Measurements from ENCODE around the gene OXTR. TPM values are rescaled to one million over a fixed set of nuclear protein-coding genes. Genes with fewer than 3 reads are reported as not detected.

Gene OXTR
- total RNA-seq, 1 donor, result 0.27 TPM

DNA sequence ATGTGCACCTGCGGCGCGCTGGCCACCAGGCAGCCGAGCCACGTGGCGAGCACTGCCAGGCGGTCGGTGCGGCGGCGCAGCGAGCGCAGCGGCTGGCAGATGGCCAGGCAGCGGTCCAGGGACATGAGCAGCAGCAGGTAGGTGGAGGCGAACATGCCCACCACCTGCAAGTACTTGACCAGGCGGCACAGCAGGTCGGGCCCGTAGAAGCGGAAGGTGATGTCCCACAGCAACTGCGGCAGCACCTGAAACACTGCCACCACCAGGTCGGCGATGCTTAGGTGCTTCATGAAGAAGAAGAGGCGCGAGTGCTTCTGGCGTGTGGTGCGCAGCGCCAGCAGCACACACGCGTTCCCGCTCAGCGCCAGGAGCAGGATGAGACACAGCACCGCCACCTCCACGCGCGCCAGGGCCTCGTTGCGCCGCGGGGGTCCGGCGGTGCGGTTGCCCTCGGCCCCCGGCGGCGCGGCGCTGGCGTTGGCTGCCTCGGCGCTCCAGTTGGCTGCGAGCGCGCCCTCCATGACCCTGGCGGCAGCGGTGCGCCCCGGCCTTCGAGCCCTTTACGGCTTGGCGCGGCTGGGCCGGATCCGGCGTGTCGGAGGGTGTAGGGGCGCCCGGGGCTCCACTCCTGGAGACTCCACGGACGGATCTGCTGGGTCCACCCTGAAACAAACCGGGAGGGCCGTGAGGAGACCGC lies 1.6 kb downstream of the OXTR start:
- peak in 2 of 3 donors; percentile 39 to 53 for DNase-seq (ENCODE audit: low read depth in 2 of 3, low spot score in 2 of 3)

DNA sequence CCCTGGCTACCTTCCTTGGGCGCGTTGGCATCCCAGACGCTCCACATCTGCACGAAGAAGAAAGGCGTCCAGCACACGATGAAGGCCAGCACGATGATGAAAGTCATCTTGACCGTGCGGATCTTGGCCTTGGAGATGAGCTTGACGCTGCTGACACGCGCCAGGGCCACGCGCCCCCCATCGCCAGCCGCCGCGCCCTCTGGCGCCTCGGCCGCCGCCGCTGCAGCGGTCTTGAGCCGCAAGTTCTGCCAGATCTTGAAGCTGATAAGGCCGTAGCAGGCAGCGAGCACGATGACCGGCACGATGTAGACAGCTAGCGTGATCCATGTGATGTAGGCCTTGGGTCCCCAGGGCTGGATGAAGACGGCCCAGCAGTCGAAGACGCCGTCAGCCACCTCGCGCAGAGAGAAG lies 2.2 kb downstream of the OXTR start:
- peak in 1 of 3 donors; percentile 9 for DNase-seq (ENCODE audit: low read depth in 2 of 3, low spot score in 2 of 3)

DNA sequence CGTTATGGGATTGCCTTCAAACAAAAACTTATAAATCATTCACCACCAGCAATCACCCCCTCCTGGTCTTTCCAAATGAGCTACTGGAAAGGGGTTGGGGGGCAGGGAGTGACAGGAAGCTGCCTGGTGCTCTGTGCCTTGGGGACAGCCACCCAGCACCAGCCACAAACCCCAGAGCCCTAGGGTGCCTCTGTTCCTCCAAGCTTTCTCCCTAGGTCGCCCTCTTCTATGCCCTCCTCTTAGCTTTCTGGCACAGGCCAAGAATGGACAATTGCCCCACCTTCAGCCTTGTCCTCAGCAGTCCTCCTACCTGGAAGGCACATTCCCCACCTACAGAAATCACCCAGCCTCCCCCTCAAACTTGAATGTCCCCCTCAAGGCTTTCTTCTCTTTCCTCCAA lies 3.3 kb downstream of the OXTR start:
- DNase-seq (ENCODE audit: low read depth in 2 of 3, low spot score in 2 of 3), result no peak

DNA sequence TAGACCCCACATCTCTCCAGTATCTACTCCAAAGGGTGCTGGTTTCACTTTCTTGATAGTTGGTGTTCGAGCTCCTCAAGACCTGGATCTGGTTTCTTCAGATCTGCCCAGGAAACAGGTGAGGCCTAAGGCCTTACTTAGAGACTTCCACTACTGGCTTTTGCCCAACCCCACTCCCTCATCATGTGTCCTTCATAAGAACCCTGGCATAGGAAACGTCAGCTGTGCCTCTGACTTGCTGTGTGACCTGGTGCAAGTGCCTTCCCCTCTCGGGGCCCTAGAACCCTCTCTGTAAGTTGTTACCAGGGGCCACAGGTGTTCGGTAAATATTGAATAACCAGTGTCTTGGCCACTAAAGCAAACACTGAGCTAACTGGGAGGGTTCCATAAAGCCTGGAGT lies 3.9 kb downstream of the OXTR start:
- DNase-seq (ENCODE audit: low read depth in 2 of 3, low spot score in 2 of 3), result no peak

DNA sequence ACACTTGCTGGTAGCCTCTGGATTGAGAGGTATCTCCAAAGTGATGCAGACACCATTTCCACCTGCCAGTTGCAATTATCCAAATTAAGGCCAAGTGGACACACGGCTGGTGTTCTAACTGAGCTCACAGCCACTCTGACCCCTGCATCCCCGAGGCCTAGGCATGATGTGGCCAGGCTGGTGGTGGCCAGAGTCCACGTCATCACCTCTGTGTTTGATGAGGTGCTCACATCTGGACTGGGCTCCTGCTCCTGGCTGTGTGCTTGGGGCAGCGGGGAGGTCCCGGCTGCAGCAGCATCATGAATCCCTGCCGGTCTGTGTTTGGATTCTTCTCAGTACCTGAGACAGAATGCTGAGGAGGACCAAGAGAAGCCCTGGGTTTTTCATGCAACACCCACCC lies 4.9 kb downstream of the OXTR start:
- no peak for DNase-seq (ENCODE audit: low read depth in 2 of 3, low spot score in 2 of 3)

DNA sequence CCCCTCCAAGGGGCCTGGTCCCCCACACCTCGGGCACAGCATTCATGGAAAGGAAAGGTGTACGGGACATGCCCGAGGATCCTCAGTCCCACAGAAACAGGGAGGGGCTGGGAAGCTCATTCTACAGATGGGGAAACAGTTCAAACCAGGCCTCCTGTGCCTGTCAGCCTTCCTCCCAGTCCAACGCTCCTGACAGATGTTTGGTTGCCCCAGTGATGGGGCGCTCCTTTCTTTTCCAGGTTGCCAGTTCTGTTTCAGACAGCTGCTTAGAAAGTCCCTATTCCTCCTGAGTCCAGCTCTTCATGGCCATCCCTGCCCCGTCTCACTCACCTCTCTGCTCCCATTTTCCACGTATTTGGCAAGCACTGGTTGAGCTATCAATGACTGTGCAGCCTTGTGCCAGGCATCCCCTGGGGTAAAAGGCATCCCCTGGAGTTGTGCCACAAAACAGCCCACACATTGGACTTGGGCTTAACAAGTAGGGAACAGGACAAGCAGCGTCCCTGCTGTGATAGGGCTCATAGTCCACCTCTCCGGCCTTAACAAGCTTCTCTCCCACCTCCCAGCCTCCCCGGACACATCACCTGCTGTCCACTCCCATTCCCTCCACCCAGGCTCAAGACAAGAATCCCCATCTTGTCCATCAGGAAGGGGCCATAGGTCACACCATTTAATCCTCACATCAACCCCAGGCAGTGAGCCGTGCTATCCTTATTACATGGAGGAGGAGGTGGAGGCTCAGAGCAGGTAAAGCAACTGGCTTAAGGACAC lies 6.6 kb downstream of the OXTR start:
- no peak for DNase-seq (ENCODE audit: low read depth in 2 of 3, low spot score in 2 of 3)

DNA sequence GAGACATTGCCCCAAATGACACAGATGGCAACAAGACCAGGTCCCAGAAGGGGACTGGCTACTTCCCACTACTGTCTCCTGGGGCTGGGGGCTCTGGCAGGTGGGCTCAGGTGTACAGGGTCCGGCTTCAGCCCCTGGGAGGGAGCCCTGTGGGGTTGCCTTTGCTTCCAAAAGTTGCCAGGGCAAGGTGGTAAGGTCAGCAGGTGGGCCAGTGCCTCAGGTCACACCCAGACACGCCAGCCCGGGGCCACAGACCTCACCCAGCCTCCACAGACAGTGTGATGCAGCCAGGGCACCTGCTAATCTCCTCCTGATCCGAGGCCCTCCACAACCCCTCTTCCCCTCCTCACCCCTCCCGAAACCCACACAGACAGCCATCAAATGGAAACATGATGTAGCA lies 7.5 kb downstream of the OXTR start:
- DNase-seq (ENCODE audit: low read depth in 2 of 3, low spot score in 2 of 3), result no peak

DNA sequence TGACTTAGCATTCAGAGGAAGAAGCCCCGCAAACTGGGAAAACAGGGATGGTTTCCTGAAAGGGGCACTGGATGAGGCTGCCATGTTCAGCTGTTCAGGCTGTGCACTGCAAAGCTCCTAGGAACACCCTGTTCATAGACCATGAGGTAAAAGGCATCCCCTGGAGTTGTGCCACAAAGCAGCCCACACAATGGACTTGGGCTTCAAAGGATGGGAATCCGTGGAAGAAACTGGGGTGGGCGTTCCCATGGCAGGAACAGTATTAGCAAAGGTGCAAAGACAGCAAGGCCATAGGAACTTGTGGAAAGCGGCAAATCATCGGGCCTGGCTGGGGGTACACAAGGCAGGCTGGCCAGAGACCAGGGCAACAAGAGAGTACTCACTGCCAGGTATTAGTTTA lies 8.9 kb downstream of the OXTR start:
- no peak for DNase-seq (ENCODE audit: low read depth in 2 of 3, low spot score in 2 of 3)

DNA sequence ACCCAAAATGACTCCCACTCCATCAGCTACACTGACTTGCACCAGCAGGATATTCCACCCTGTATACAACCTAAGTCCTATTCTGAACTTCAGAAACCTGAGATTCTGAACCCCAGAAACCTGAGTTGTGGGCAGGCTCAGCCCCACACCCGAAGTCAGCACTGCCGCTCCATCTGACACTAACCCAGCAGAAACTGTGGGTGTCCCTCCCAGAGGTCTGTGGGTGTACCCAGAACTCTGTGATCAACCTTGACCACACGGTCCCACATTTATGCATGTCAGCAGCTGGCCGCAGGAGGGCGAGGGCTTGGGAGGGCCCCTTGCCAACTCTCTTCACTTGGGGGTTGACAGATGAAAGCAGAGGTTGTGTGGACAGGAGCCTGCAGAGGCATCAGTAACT lies 9.3 kb downstream of the OXTR start:
- DNase-seq (ENCODE audit: low read depth in 2 of 3, low spot score in 2 of 3), result no peak

DNA sequence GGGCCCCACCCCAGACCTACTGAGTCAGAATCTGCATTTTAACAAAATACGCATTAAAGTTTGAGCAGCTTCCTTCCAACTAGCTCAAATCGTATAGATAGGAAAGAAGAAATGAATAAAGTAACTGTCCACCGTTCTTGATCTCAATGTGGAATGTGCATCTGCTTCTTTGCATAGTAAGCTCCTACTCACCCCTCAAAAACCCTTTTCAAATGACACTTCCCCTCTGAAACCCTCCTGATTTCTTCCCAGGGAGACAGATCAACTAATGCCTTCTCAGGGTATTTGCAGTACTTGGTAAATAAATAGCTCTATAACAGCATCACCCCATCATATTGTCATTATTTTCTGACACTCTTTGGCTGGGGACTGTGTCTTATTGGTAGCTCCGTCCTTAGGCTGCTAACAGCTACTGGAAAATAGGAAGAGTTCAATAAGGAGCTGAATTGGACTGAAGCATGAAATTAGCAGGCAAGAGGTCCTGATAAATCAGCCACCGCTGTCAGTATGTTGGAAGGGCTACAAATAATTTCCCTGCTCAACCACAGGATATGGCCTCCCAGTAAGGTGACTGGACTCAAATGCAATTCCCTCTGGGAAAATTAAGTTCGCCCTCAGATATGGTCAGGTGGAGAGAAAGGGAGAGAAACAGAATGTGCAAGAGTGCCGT lies 10.2 kb downstream of the OXTR start:
- no peak for DNase-seq (ENCODE audit: low read depth in 2 of 3, low spot score in 2 of 3)

DNA sequence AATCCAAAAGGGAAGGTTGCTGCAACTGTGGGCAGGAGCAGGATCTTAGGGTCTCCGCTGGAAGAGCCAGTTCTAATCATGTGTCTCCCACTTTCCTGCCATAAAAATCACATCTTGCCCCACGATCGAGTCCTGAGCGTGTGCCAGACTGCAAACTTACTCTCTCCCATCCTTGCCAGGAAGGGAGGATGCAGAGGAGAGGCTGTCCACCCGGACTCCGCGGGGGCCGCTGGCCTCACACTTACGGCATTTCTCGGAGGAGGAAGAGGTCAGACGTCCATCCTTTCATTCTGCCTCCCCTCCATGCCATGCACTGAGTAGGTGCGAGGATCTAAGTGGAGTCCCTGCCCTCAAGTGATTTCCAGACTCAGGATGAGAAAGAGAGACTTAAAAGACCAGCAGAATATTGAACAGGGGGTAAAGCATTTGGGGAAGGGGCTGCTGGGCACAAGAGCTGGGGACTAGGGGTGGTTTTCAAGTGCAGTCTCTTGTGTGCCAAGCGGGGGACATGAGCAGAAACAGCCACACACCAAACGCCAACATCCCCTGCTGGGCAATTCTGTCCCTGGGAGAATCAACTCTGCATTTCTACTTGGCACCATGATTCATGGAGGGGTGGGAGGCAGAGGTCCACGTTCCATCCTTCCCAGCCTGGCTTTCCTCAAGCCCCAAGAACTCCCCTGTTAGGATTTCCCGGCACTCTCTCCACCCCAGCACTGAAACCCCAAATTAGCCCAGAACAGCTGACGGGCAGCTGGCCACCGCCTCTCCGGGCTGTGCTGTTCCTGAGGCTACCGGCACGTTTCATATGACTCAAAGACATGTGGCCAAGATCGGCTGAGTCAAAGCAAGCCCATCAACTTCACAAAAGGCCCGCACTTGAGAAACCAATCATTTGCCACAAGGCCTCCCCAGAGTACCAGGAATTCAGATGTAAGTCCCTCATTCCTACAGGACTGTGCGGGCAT lies 11.6 kb downstream of the OXTR start:
- no peak for DNase-seq (ENCODE audit: low read depth in 2 of 3, low spot score in 2 of 3)

DNA sequence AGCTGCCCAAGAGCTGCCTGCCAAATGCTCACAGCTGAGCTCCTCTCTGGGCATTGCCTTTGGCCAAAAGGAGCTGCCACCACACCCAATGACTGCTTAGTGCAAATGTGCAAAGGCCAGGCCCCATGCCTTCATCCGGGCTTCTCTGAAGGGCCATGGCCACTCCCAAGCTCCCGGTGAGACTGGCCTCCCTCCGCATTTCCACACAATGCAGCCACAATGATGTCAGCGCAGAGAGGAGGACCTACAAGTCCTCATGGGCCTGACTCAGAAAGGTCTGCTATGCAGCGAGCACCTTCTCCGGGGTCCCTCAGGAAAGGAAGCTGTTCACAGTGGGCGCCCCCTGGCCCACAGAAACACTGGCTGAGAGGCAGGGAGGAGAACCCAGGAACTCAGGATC lies 12.7 kb downstream of the OXTR start:
- DNase-seq (ENCODE audit: low read depth in 2 of 3, low spot score in 2 of 3), result no peak

DNA sequence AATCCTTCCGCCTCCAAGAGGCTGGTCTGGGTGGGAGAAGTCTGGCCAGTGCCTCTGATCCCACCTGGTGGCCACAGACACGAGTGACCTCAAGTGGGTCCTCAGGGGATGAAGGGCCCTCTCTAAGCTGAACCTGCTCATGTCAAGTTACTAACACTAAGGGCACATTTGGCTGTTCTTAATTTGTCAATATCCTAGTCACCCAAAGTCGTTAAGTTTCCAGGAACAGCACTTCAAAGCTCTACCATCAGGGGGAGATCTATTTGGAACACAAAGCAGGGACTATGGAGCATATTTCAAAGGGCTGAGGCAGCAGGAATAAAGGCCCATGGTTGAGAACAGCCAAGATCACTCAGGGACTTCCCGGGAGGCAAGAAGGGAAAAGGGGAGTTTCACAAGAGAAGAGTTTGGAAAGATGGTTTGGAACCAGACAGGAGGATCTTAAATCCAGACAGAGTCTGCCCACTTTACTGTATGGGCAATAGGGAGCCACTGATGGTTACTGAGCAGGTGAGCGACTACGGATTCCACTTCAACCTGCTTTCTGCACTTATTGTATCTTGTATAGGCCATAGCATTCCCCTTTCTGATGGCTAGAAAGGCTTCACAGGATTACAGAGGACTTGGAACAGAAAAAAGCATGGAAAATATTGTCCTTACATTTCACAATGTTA lies 13.7 kb downstream of the OXTR start:
- no peak for DNase-seq (ENCODE audit: low read depth in 2 of 3, low spot score in 2 of 3)

DNA sequence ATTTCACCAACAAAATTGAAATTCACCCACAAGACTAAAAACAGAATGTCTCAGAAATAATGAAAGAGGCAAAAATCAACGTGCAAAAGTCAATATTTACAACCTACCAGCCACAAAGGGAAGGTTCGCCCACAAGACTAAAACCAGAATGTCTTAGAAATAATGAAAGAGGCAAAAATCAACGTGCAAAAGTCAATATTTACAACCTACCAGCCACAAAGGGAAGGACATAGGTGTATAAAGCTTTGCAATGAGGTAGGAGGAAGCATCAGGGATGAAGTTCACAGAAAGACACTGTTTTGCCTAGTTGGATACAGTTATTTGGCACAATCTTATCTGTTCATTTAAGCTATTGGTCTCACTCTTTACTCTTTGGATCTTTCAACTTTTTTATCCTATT lies 14.3 kb downstream of the OXTR start:
- no peak for DNase-seq (ENCODE audit: low read depth in 2 of 3, low spot score in 2 of 3)

DNA sequence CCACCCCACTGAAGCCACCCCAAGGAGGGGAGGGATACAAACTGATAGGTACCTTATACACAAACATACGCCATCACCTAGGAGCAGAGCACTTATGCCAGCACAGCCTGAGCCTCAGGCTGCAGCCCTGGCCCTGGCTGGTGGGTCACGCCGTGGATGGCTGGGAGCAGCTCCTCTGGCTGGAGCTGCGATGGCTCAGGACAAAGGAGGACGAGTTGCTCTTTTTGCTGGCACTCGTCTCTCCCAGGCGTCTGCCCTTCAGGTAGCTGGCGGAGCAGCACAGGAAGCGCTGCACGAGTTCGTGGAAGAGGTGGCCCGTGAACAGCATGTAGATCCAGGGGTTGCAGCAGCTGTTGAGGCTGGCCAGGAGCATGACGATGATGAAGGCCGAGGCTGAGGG lies 16.6 kb downstream of the OXTR start:
- no peak for DNase-seq (ENCODE audit: low read depth in 2 of 3, low spot score in 2 of 3)

DNA sequence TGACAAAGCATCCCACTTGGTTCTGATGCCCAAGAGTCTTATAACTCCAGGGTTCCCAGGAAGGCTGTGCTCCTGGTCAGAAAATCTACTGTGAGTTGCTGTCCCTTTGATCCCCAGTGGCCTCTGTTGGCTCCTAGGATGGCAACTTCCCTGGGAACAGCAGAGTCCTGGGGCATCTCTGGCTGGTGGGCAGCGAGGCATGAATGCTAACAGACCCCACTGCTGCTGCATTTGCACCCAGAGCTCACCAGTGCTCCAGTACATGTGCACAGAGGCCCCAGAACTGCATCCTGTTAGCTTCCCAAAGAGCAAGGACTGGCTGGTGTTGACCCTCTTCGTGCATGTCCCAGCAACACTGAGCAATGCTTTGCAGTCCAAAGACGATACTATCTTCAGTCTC lies 20.1 kb downstream of the OXTR start:
- no peak for DNase-seq (ENCODE audit: low read depth in 2 of 3, low spot score in 2 of 3)

DNA sequence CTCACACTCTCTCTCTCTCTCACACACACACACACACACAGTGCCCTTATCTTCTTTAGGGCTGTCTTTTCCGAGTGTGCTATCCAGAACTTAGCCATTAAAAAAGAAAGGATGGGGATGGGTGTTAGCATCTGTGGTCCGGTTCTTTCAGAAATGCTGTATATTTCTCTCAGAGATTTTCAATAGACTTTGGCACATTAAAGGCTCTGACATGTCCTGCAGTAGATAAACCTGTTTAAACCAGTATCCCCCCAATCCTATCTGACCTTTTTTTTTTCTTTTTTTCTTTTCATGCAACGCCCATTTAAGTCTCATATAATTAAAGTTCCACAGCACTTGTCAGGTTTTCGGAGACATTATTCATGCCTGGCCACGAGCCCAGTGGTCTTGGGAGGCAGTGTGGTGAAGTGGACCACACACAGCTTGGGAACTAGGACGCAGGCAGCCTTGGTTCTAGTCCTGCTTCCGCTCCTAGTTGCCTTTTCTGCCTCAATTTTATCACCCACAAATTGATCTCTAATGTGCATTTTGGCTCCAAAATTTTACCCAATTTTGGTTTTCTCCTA lies 22.6 kb downstream of the OXTR start:
- DNase-seq (ENCODE audit: low read depth in 2 of 3, low spot score in 2 of 3), result no peak

DNA sequence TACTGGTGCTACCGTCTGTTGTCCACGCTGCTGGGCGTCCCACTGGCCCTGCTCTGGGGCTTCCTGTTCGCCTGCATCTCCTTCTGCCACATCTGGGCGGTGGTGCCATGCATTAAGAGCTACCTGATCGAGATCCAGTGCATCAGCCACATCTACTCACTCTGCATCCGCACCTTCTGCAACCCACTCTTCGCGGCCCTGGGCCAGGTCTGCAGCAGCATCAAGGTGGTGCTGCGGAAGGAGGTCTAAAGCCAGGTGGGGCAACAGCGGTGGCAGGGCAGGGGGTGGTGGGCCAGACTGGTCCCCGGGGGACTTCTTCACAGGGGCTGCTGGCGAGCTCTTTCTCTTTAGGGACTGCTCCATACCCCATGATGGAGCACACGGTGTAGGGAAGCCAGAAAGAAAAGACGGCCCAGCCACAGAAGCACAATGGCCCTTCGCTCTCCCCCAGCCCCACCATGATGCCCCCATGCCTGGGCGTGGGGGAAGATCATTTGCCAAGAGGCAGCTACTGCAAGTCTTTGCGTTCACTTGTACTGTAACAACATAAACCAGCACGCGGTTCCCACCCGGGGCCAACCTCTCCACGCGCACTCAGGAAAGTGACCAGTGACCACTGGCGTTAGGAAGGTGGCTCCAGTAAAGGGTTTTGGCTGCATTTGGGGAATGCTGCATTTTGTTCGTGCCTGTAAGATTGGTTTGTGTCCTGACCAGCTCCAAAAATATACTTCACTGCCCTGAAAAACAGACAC lies 23.6 kb downstream of the OXTR start:
- DNase-seq (ENCODE audit: low read depth in 2 of 3, low spot score in 2 of 3), result no peak

DNA sequence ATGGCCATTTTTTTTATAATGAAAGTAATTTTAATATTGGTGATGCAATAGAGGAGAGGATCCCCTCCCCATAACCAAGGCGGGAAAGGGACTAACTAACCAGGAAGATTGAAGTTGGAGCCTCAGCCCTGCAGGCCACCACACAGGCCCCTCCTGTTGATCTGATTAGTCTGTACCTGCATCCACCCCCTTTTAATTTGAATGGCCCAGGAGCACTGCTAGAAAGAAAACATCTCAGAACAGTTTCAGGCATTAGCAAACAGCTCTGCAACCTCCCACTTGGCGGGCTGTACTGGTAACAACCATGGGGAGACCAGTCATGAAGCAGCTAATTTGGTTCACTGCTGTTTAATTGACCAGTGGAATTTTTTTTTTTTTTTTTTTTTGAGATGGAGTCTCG lies 25.5 kb downstream of the OXTR start:
- DNase-seq (ENCODE audit: low read depth in 2 of 3, low spot score in 2 of 3), result no peak

All from hematopoietic multipotent progenitor cell (in vitro differentiated cells).